HCT116 (cell line): Measurements from ENCODE around the gene RAD52. TPM values are rescaled to one million over a fixed set of nuclear protein-coding genes. Genes with fewer than 3 reads are reported as not detected.

ENCODE experiments used
- ATAC-seq: fragments of 200-7000 bp; cut with Tn5 transposase; 2 replicates; pipeline ENCODE4 v1.9.1; 2020; ENCODE audit warnings: mild to moderate bottlenecking, moderate library complexity
- BruUV-seq: library from RNA; stranded (reverse); fragments of 400-500 nt; replicated peaks from 2 replicates; lab custom pipeline; 2021; lab: Mats Ljungman, UMichigan
- CTCF ChIA-PET: fragments of 300-600 bp; sonication (Branson Sonifier 250); formaldehyde crosslinking; loops from one replicate; lab custom pipeline; 2021; ENCODE audit warnings: antibody characterized with exemption; lab: Charles Lee
- POLR2A ChIA-PET: fragments of 300-600, 350-600 bp; sonication (Branson Sonifier 250); formaldehyde crosslinking; loops from one replicate; lab custom pipeline; 2021; ENCODE audit warnings: antibody characterized with exemption; lab: Charles Lee
- RAD21 ChIA-PET, 2 experiments: fragments of 300-600 bp; sonication (Branson Sonifier 250); formaldehyde crosslinking; loops; one replicate each; lab custom pipeline; 2023; ENCODE audit warnings: low total read pairs in 2 of 2; ENCODE audit not compliant: uncharacterized antibody in 2 of 2, unreplicated experiment in 2 of 2, low non-redundant PET in 1 of 2; lab: Charles Lee
- DNase-seq: peaks from one replicate; pipeline ENCODE4 v3.0.0-alpha.2; 2010; ENCODE audit warnings: low read depth, low spot score
- H2AFZ ChIP-seq: fragments of 200-600 bp; shearing (Covaris generic), sonication (generic); 2 replicates; pipeline ENCODE4 v1.6.1; 2017; ENCODE audit warnings: low read depth, mixed run types, mixed read lengths, antibody characterized with exemption, low read length; ENCODE audit not compliant: poor library complexity, severe bottlenecking
- H3K27ac ChIP-seq: 2 replicates; pipeline ENCODE4 v1.5.1; 2012; ENCODE audit warnings: low read depth, low read length
- H3K27me3 ChIP-seq: fragments of 200-600 bp; sonication (generic); 2 replicates; pipeline ENCODE4 v1.6.1; 2016; ENCODE audit warnings: mixed run types, low read length, mixed read lengths; ENCODE audit not compliant: insufficient read depth
- H3K36me3 ChIP-seq, 2 experiments: fragments of 200-500 bp in 1 of 2; fragments of 200-600 bp in 1 of 2; sonication (Bioruptor generic) in 1 of 2; sonication (generic) in 1 of 2; 2 replicates each; pipeline versions ENCODE4 v1.5.1 to v1.6.1; 2014 to 2016; ENCODE audit warnings: low read length in 2 of 2, inconsistent platforms in 1 of 2, mixed read lengths in 1 of 2, mixed run types in 1 of 2; ENCODE audit not compliant: insufficient read depth in 2 of 2, control insufficient read depth in 1 of 2
- H3K4me1 ChIP-seq, 2 experiments: fragments of 200-600 bp in 1 of 2; sonication (generic) in 1 of 2; 2 replicates each; pipeline versions ENCODE4 v1.5.1 to v1.6.1; 2012 to 2017; ENCODE audit warnings: low read length in 2 of 2, inconsistent platforms in 1 of 2, mild to moderate bottlenecking in 1 of 2, mixed read lengths in 1 of 2, mixed run types in 1 of 2, moderate library complexity in 1 of 2; ENCODE audit not compliant: insufficient read depth in 2 of 2, control insufficient read depth in 1 of 2
- H3K4me2 ChIP-seq: fragments of 200-600 bp; sonication (generic); 2 replicates; pipeline ENCODE4 v1.6.1; 2017; ENCODE audit warnings: mixed run types, low read length, mixed read lengths
- H3K4me3 ChIP-seq, 2 experiments: fragments of 200-600 bp in 1 of 2; sonication (generic) in 1 of 2; replicated peaks in 1 of 2; 2 replicates each; pipeline ENCODE4 v1.5.1; 2011 to 2016; ENCODE audit warnings: low read length in 2 of 2, control low read depth in 1 of 2, low read depth in 1 of 2, mild to moderate bottlenecking in 1 of 2, mixed read lengths in 1 of 2, mixed run types in 1 of 2
- H3K79me2 ChIP-seq: fragments of 200-600 bp; sonication (generic); 2 replicates; pipeline ENCODE4 v1.6.1; 2017; ENCODE audit warnings: mild to moderate bottlenecking, mixed run types, low read length, moderate library complexity, mixed read lengths; ENCODE audit not compliant: insufficient read depth
- H3K9ac ChIP-seq: fragments of 200-600 bp; sonication (generic); 2 replicates; pipeline ENCODE4 v1.6.1; 2016; ENCODE audit warnings: low read length, mixed read lengths
- H3K9me2 ChIP-seq: fragments of 200-600 bp; sonication (generic), shearing (Covaris generic); 2 replicates; pipeline ENCODE4 v1.6.1; 2017; ENCODE audit warnings: mixed run types, mild to moderate bottlenecking, moderate library complexity; ENCODE audit not compliant: insufficient read depth
- H3K9me3 ChIP-seq, 2 experiments: fragments of 200-500 bp in 1 of 2; fragments of 200-600 bp in 1 of 2; sonication (Bioruptor generic) in 1 of 2; sonication (generic) in 1 of 2; 2 replicates each; pipeline ENCODE4 v1.6.1; 2014 to 2017; ENCODE audit warnings: low read length in 2 of 2, mixed read lengths in 2 of 2, inconsistent platforms in 1 of 2, low read depth in 1 of 2, mild to moderate bottlenecking in 1 of 2, mixed run types in 1 of 2, moderate library complexity in 1 of 2; ENCODE audit not compliant: control insufficient read depth in 1 of 2, insufficient read depth in 1 of 2
- H4K20me1 ChIP-seq: fragments of 200-600 bp; sonication (generic), shearing (Covaris generic); 2 replicates; pipeline ENCODE4 v1.6.1; 2017; ENCODE audit warnings: mixed run types, mild to moderate bottlenecking, moderate library complexity; ENCODE audit not compliant: insufficient read depth
- CEBPB ChIP-seq: IDR thresholded peaks from 2 replicates; pipeline ENCODE4 v1.6.1; 2012; ENCODE audit warnings: low read depth
- ELF1 ChIP-seq: IDR thresholded peaks from 2 replicates; pipeline ENCODE4 v1.6.1; 2012; ENCODE audit warnings: low read depth, borderline replicate concordance
- EZH2phosphoT487 ChIP-seq: fragments of 200-600 bp; IDR thresholded peaks from 2 replicates; pipeline ENCODE4 v1.6.1; 2018; ENCODE audit warnings: antibody characterized with exemption, borderline replicate concordance
- FOSL1 ChIP-seq: IDR thresholded peaks from 2 replicates; pipeline ENCODE4 v1.6.1; 2012; ENCODE audit warnings: low read depth
- JUND ChIP-seq: IDR thresholded peaks from 2 replicates; pipeline ENCODE4 v1.6.1; 2012
- REST ChIP-seq: IDR thresholded peaks from 2 replicates; pipeline ENCODE4 v1.6.1; 2012; ENCODE audit warnings: low read depth
- SIN3A ChIP-seq: IDR thresholded peaks from 2 replicates; pipeline ENCODE4 v1.6.1; 2012; ENCODE audit warnings: low read depth
- SRF ChIP-seq: IDR thresholded peaks from 2 replicates; pipeline ENCODE4 v1.6.1; 2012; ENCODE audit warnings: low read depth
- YY1 ChIP-seq: IDR thresholded peaks from 2 replicates; pipeline ENCODE4 v1.6.1; 2011; ENCODE audit warnings: low read length, low read depth, moderate library complexity, mild to moderate bottlenecking; ENCODE audit not compliant: insufficient replicate concordance; ENCODE audit errors: extremely low read depth
- ZNF274 ChIP-seq: fragments of 200-500 bp; sonication (Bioruptor generic); IDR thresholded peaks from 2 replicates; pipeline ENCODE4 v1.6.1; 2014; ENCODE audit warnings: mild to moderate bottlenecking, low read depth, low read length, inconsistent platforms
- intact Hi-C: fragments of 100-400 bp; cut with micrococcal nuclease; formaldehyde crosslinking; loops from 2 replicates; pipeline ENCODE4 v1.10.0; 2022
- total RNA-seq: library from RNA; stranded (reverse); gene quantifications from one replicate; pipeline ENCODE4 v1.2.1, GENCODE V29; 2021; ENCODE audit not compliant: unreplicated experiment

RAD52 gene
- total RNA-seq, 1 experiment from 2014 or later = 24.4 TPM

GRCh38 chr12:951176-951575 is 1.7 kb upstream of the RAD52 start:
- intact Hi-C loops = no loop called here
- RAD21 ChIA-PET = no interaction called here
- H3K9me2 ChIP-seq = no peaks in the 10 kb centered on the region
- no peak for DNase-seq
- no peak overlapping the region for H3K4me3 ChIP-seq
- no peak overlapping the region for H3K27ac ChIP-seq
- no peak overlapping the region for H3K4me2 ChIP-seq
- CTCF ChIA-PET = interaction anchor here (0.7 to 0.9 kb wide), 2 partner anchors 167 to 337 kb away, joined by 3 read pairs; no protein-coding TSS in a partner anchor
- BruUV-seq = no TSS peak
- TF ChIP-seq JUND (no peak), REST (no peak), FOSL1 (no peak), SIN3A (no peak), ZNF274 (no peak), SRF (no peak), CEBPB (no peak), EZH2phosphoT487 (no peak), ELF1 (no peak), YY1 (no peak)
- TF ChIP-seq, all 23 proteins: peak for 0
- H3K79me2 ChIP-seq = peaks cover 29% of the 10 kb centered on the region
- POLR2A ChIA-PET = no interaction called here
- no peaks in the 10 kb centered on the region for H3K27me3 ChIP-seq
- no peaks in the 10 kb centered on the region for H3K9me3 ChIP-seq
- H2AFZ ChIP-seq = no peak overlapping the region
- H3K4me1 ChIP-seq = peaks cover 5 to 14% of the 10 kb centered on the region in 2 experiments
- H4K20me1 ChIP-seq = no peaks in the 10 kb centered on the region
- no peak overlapping the region for H3K9ac ChIP-seq
- H3K36me3 ChIP-seq = no peaks in the 10 kb centered on the region
- no peak for ATAC-seq
